Loucy (cell line): ENCODE measurements around the gene MCF2L.

Experiments used
- CTCF ChIP-seq: fragments of 200-600 bp; sonication (generic); conservative IDR thresholded peaks from 2 replicates; pipeline ENCODE4 v1.5.1; 2014; ENCODE audit warnings: mild to moderate bottlenecking, antibody characterized with exemption, low read length
- EZH2phosphoT487 ChIP-seq: fragments of 200-600 bp; IDR thresholded peaks from 2 replicates; pipeline ENCODE4 v1.6.1; 2018; ENCODE audit warnings: antibody characterized with exemption, mild to moderate bottlenecking, moderate library complexity, borderline replicate concordance

- no peak for TF ChIP-seq CTCF
- TF ChIP-seq EZH2phosphoT487 = no peak
These were observed 126.4 kb downstream of the MCF2L start for GRCh38 chr13:113095146-113096051.
